Omental fat pad (tissue), 4 donors: ENCODE results near the gene LPP. TPM values are rescaled to one million over a fixed set of nuclear protein-coding genes. Genes with fewer than 3 reads are reported as not detected.
"Not testable (repeated sequence)": the region's sequence is repeated elsewhere in the genome, so short reads cannot be mapped to it uniquely, and the experiment has no call there.

ENCODE experiments used
- ATAC-seq: fragments of 150-250 bp; one replicate; pipeline ENCODE4 v1.9.1; 2016; ENCODE audit warnings: mild to moderate bottlenecking, moderate library complexity; ENCODE audit not compliant: low FRiP score
- DNase-seq: peaks from one replicate; pipeline ENCODE4 v3.0.0-alpha.2; 2019; ENCODE audit warnings: low spot score
- total RNA-seq, 4 donors: library from RNA; depleted of rRNA; stranded (reverse); fragments of >200 nt; gene quantifications; one replicate each; pipeline ENCODE4 v1.1.0, GENCODE V29; 2016
- TF ChIP-seq, protein P1 (sequence below), 3 donors: fragments of 450-650 bp; IDR thresholded peaks; one replicate each; pipeline ENCODE4 v1.5.1; 2016 to 2017; ENCODE audit warnings: antibody characterized with exemption in 3 of 3, mild to moderate bottlenecking in 3 of 3, moderate library complexity in 2 of 3

LPP gene
- total RNA-seq, 4 donors from 2014 or later: 113 to 302 (median 126) TPM

- TF ChIP-seq, protein P1, sequence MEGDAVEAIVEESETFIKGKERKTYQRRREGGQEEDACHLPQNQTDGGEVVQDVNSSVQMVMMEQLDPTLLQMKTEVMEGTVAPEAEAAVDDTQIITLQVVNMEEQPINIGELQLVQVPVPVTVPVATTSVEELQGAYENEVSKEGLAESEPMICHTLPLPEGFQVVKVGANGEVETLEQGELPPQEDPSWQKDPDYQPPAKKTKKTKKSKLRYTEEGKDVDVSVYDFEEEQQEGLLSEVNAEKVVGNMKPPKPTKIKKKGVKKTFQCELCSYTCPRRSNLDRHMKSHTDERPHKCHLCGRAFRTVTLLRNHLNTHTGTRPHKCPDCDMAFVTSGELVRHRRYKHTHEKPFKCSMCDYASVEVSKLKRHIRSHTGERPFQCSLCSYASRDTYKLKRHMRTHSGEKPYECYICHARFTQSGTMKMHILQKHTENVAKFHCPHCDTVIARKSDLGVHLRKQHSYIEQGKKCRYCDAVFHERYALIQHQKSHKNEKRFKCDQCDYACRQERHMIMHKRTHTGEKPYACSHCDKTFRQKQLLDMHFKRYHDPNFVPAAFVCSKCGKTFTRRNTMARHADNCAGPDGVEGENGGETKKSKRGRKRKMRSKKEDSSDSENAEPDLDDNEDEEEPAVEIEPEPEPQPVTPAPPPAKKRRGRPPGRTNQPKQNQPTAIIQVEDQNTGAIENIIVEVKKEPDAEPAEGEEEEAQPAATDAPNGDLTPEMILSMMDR (IDR thresholded peaks at IDR 0.05): no peak
- DNase-seq: no peak
- no peak for ATAC-seq
Measured at GRCh38 chr3:188627652-188628051, 473.7 kb downstream of the LPP start.

DNA sequence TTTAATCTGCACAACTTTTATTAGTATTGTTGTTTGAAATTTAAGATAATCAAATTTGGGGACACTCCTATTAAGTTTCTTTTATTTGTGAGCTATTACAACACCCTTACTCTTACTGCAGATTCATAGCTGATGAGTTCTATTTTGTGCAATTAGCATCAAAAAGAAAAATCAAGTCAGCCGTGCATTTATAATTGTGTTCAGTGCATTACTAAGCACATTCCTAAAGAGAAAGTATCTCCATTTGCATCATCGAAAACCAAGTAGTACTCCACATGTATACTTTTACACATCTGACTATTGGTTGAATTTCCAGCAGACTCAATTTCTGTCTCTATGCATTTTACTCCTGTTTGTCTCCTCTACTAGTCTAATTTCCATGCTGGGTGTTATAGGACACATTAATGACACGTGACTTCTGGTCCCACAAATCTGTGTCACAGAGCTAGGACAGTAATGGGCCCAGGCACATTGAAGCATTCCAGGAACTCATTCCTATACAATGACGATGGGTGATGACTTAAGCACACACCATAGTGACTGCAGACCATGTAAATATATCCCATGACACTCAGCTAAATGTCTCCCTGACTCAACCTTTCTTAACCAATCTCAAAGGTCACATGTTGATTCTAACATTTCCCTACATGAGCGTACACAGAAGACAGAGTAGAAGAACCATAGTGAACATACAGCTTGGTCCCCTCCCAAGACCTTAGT, 477.5 kb downstream of the LPP start:
- TF ChIP-seq, protein P1 (IDR thresholded peaks at IDR 0.05): no peak
- no peak for DNase-seq
- no peak for ATAC-seq

- ATAC-seq (no peak), DNase-seq (no peak)
- TF ChIP-seq, protein P1 (IDR thresholded peaks at IDR 0.05): no peak
Measured at GRCh38 chr3:188633206-188633605, 479.2 kb downstream of the LPP start.

DNA sequence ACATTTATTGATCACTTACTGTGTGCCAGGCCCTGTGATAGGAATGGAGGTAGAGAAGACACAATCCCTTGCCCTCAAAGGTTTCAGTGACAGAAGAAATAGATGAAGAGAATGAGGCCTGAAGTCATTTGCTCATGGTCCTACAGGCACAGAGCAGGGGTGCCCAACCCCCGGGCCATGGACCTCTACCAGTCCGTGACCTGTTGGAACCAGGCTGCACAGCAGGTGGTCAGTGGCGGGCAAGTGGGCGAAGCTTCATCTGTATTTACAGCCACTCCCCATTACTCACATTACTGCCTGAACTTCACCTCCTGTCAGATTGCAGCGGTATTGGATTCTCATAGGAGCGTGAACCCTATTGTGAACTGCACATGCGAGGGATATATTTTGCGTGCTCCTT, 480.3 kb downstream of the LPP start:
- TF ChIP-seq, protein P1 (IDR thresholded peaks at IDR 0.05): no peak
- DNase-seq (no peak), ATAC-seq (no peak)

GRCh38 chr3:188635258-188636042, 481.5 kb downstream of the LPP start:
- ATAC-seq (no peak), DNase-seq (no peak)
- TF ChIP-seq, protein P1 (IDR thresholded peaks at IDR 0.05): no peak

- ATAC-seq, DNase-seq: not testable (repeated sequence)
Measured at GRCh38 chr3:188636292-188636691, 482.3 kb downstream of the LPP start.

DNA sequence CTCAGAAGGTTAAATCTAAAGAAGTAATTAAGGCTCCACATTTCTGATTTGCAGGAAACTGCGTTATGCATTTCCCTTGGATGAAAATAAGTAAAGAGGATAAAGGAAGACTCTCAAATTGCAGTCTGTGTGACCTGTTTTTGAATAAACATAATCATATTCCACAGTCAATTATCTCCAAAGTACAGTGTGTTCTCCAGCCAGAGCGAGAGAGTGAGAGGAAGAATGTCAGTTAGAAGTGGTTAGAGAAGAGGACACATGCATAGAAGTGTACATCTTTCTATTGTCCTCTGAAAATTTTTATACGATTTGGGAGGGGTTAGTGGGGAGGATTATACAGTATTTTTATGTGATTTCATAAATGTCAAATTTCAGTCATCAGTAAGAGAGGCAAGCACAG, 487.1 kb downstream of the LPP start:
- DNase-seq: no peak
- no peak for ATAC-seq
- TF ChIP-seq, protein P1 (IDR thresholded peaks at IDR 0.05): no peak
